ENCODE data around the gene TNRC6C. TPM values are rescaled to one million over a fixed set of nuclear protein-coding genes. Genes with fewer than 3 reads are reported as not detected.
A peak's percentile ranks its signal among the peaks of the same experiment; 100 is the strongest.

TNRC6C gene
- total and polyA plus RNA-seq, 9 of the 15 experiments (the other 6 are each of a cell fraction or from before 2014, with no cell fraction given) = 0.20 to 4.9 (median 2.3) TPM

- TF ChIP-seq HES1 (IDR thresholded peaks at IDR 0.05; ENCODE audit: low read depth) (no peak), PBX2 (CRISPR knock-in tag; IDR thresholded peaks at IDR 0.05; ENCODE audit: low read depth) (no peak), PBX2 (tag; conservative IDR thresholded peaks at IDR 0.05; ENCODE audit: low read depth) (no peak), HIVEP1 (CRISPR knock-in tag; IDR thresholded peaks at IDR 0.05) (no peak), LEF1 (IDR thresholded peaks at IDR 0.05) (no peak), THRAP3 (IDR thresholded peaks at IDR 0.05; ENCODE audit: borderline replicate concordance) (no peak), ZZZ3 (IDR thresholded peaks at IDR 0.05) (no peak), CREB3 (tag; conservative IDR thresholded peaks at IDR 0.05; ENCODE audit: low read depth) (no peak), HOXB6 (CRISPR knock-in tag; IDR thresholded peaks at IDR 0.05; ENCODE audit: borderline replicate concordance) (no peak), KDM5B (IDR thresholded peaks at IDR 0.05; ENCODE audit: insufficient replicate concordance, low read depth, low read length) (no peak), FIP1L1 (IDR thresholded peaks at IDR 0.05; ENCODE audit: low read depth, low read length, poor library complexity, severe bottlenecking) (no peak), BCL6 (CRISPR knock-in tag; IDR thresholded peaks at IDR 0.05) (no peak), ZNF592 (IDR thresholded peaks at IDR 0.05) (peak; percentile 77; the same call in 1 of the 2 replicates), NFE2 (IDR thresholded peaks at IDR 0.05; ENCODE audit: low read depth) (no peak), HDAC2 (IDR thresholded peaks at IDR 0.05) (peak; percentile 97), FOXJ3 (CRISPR knock-in tag; IDR thresholded peaks at IDR 0.05) (no peak), ZBTB17 (CRISPR knock-in tag; IDR thresholded peaks at IDR 0.05) (no peak), ZNF197 (CRISPR knock-in tag; IDR thresholded peaks at IDR 0.05; ENCODE audit: low read depth) (no peak), NR2C2 (CRISPR knock-in tag; IDR thresholded peaks at IDR 0.05) (no peak), NR2C2 (tag; IDR thresholded peaks at IDR 0.05) (peak; percentile 41; the same call in 1 of the 2 replicates)
Measured at GRCh38 chr17:78129351-78130089, 171.0 kb downstream of the TNRC6C start (continued).
